Measurements from ENCODE around the gene DBT.

The DBT gene

DNA sequence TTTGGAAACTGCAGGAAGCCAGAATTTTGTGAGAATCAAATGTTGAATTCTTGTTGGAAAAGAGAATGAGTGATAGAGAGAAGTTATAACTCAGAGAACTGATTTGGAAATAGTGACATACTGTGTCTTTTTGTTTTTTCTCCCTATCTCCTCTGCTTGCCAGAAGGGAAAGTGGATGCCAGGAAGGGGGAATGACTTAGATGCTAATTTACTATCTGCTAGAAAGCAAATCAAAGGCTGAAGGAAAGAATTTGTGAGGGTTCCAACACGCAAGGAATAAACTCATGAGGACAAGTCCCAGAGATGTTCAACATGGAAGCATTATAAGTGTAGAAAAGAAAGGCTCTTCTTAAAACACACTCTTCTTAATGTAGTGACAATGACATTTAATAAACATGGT, 51.0 kb downstream of the DBT start:
- TF ChIP-seq, protein P1, sequence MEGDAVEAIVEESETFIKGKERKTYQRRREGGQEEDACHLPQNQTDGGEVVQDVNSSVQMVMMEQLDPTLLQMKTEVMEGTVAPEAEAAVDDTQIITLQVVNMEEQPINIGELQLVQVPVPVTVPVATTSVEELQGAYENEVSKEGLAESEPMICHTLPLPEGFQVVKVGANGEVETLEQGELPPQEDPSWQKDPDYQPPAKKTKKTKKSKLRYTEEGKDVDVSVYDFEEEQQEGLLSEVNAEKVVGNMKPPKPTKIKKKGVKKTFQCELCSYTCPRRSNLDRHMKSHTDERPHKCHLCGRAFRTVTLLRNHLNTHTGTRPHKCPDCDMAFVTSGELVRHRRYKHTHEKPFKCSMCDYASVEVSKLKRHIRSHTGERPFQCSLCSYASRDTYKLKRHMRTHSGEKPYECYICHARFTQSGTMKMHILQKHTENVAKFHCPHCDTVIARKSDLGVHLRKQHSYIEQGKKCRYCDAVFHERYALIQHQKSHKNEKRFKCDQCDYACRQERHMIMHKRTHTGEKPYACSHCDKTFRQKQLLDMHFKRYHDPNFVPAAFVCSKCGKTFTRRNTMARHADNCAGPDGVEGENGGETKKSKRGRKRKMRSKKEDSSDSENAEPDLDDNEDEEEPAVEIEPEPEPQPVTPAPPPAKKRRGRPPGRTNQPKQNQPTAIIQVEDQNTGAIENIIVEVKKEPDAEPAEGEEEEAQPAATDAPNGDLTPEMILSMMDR (IDR thresholded peaks at IDR 0.05): no peak
- Histone ChIP-seq H3K27ac (no peak overlapping the region), H3K4me3 (no peak overlapping the region)
- no peak for DNase-seq (ENCODE audit: low spot score)

DNA sequence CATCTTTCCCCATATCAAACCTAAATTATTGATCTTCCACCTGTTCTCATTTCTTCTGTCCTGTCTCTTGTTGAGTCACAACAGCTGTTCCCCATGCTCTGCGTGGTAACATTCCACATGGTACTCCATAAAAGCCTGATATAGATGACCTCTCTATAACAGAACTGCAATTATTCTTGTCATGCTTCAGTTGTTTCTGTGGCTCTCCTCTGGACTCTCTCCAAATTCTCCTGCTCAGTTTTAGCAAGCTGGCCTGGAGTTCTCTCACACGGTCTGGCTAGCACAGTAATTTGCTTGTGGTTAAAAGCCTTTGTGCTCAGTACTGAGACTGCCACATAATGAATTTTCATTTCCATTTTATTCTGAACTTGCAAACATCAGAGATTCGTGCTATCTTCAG, 61.0 kb downstream of the DBT start:
- no peak for DNase-seq (ENCODE audit: low spot score)
- no peak overlapping the region for H3K27ac ChIP-seq
- TF ChIP-seq, protein P1 (IDR thresholded peaks at IDR 0.05): no peak
- H3K4me3 ChIP-seq: no peak overlapping the region

DNA sequence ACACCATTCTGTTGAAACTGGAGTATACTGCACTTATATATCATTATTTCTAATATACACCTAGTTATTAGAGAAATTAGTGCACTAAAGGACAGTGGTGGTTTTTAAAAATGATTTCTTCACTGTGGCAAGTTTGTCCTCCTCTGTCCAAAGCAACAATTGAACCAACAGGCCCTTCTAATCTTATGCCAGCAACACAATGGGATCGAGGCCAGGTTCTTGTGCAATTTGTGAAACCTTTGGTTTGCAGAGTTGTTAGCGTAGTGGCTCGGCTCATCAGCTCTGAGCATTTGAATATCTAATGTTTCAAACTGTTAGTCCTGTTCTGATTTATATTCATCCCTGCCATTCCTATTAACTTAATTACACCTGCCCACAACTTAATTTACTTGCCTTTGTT, 61.7 kb downstream of the DBT start:
- DNase-seq (ENCODE audit: low spot score): no peak
- TF ChIP-seq, protein P1 (IDR thresholded peaks at IDR 0.05): no peak
- Histone ChIP-seq H3K4me3 (no peak overlapping the region), H3K27ac (no peak overlapping the region)

DNA sequence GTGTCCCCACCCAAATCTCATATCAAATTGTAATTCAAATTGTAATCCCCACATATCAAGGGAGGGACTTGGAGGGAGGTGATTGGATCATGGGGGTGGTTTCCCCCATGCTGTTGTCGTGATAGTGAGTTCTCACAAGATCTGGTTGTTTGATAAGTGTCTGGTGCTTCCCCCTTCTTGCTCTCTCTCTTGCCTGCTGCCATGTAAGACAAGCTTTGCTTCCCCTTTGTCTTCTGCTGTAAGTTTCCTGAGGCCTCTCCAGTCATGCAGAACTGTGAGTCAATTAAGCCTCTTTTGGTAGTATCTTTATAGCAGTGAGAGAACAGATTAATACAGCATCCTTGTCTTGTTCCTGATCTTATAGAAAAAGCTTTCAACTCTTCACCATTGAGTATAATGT, 65.1 kb downstream of the DBT start:
- TF ChIP-seq, protein P1 (IDR thresholded peaks at IDR 0.05): no peak
- no peak overlapping the region for H3K4me3 ChIP-seq
- no peak for DNase-seq (ENCODE audit: low spot score)
- no peak overlapping the region for H3K27ac ChIP-seq

DNA sequence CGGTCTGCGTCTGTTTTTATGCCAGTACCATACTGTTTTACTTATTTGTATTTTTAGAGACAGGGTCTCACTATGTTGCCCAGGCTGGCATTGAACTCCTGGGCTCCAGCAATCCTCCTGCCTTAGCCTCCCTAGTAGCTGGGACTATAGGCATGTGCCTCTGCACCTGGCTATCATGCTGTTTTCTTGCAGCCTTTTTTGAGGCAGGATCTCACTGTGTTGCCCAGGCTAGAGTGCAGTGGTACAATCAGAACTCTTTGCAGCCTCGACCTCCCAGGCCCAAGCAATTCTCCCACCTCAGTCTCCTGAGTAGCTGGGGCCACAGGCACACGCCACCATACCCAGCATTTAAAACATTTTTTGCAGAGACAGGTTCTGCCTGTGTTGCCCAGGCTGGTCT, 66.3 kb downstream of the DBT start:
- Histone ChIP-seq H3K27ac (no peak overlapping the region), H3K4me3 (no peak overlapping the region)
- TF ChIP-seq, protein P1 (IDR thresholded peaks at IDR 0.05): no peak
- no peak for DNase-seq (ENCODE audit: low spot score)

DNA sequence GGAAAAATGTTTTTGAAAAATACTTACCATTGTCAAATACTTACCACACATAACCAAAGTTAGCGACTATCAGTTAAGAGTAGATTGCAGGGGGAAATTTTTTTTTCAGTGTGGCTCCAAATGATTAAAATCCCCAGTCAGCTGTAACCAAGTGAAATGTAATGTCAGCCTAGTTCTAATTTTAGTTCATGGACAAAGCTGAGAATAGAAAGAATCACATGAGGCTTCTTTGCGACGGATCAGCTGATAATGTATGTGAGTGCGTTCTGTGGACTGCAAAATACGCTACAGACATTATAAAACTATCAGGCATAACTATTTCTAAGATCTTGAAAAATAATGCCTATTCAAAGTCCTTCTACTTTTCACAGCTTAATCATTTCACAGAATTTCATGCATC, 71.5 kb downstream of the DBT start, which contains the start of gene LRRC39:
LRRC39 (minus strand) TSS at position 166 of the 400 bp plus-strand sequence. CDS start 9,740 bp downstream, outside the sequence.
- DNase-seq (ENCODE audit: low spot score): no peak
- TF ChIP-seq, protein P1 (IDR thresholded peaks at IDR 0.05): no peak
- H3K27ac ChIP-seq: no peak within 1 kb of the TSS
- H3K4me3 ChIP-seq: no peak within 1 kb of the TSS

DNA sequence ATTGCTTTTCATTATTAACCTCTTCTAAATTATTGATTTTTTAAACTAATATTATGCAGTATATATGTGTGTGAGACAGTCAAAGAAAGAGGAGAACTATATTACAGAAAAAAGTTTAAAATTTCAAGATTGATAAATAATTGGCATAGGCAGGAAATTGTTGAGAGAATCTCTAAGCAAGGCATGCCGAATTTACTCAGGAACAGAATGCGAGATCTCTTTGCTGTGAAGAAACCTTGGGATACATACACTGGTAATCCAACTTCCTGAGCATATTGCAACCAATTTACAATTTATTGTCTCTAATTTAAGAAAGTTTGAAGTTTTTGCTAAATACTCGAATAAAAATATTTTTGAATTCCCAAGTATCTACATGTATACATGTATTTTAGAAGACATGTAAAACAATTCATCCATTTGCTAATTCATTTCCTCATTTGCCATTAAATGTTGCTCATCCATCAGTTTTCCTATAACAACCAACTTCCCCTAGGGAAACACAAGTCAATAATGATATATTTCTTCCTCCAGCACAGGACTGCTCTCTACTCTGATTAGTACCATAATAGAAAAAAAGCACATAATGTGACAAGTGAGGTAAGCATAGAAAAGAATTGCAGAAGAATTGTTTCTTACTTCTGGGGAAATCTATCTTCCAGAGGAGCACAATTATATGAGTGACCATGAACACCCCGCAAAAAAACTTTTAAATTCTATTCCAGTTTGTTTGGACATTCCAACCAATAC, 72.2 kb downstream of the DBT start:
- Histone ChIP-seq H3K27ac (no peak overlapping the region), H3K4me3 (no peak overlapping the region)
- TF ChIP-seq, protein P1 (IDR thresholded peaks at IDR 0.05): no peak
- no peak for DNase-seq (ENCODE audit: low spot score)

Data from coronary artery (tissue), 2 donors.